ENCODE results near the gene RAB37. TPM values are rescaled to one million over a fixed set of nuclear protein-coding genes. Genes with fewer than 3 reads are reported as not detected.

Gene RAB37, protein sequence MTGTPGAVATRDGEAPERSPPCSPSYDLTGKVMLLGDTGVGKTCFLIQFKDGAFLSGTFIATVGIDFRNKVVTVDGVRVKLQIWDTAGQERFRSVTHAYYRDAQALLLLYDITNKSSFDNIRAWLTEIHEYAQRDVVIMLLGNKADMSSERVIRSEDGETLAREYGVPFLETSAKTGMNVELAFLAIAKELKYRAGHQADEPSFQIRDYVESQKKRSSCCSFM
- total RNA-seq, result 10 to 100 TPM; 13.6 to 18.1 TPM

DNA sequence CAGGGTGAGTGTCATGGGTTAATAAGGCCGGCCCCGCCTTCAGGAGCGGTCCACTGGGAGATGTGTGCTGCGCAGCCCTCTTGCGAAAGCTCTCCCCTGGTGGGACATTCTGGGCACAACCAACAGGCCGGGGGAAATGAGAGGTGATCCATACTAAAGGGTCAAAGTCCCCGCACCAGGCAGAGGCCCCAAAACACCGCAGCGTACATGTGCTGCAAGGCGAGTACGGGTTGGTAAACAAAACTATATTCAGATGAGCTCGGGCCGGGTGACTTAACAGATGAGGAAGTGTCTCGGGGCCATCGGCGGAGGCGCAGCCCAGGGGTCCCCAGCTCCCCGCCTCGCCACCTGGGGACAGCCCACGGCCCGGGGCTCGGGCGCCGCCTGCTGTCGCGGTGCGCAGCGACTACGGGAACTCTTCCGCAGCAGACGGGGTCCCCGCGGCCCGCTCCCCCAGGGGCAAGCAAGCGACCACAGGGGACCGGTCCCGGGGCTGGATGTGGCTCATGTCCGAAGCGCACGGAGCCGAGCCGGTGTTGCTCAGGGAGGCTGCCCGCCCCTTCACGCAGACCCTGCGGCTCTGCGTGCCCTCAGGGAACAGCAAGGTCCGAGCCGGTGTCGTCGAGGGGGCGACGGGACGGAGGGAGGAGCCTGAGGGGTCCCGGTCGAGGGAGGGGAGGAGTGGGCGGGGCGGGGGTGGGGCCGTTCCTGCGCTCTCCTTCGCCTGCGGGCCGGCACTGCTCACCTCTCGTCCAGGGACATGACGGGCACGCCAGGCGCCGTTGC is at the start of gene RAB37:
Gene RAB37, plus strand, starts transcription at position 744 of the 786 bp plus-strand sequence. Its CDS starts 17 bp downstream, at position 761.
- DNase-seq, result peak; percentile 59 to 64
- peaks cover 41% of the 10 kb centered on the region for H3K4me1 Mint-ChIP-seq (ENCODE audit: low read depth)
- no peaks in the 10 kb centered on the region for H3K27me3 Mint-ChIP-seq (ENCODE audit: low read depth)
- no peaks in the 10 kb centered on the region for H3K9me3 Mint-ChIP-seq
- H3K4me3 Mint-ChIP-seq, result peak within 1 kb of the TSS; percentile 85 to 87
- no peaks in the 10 kb centered on the region for H3K36me3 Mint-ChIP-seq (ENCODE audit: insufficient read depth in 2 of 2)
- peak within 1 kb of the TSS; percentile 24 for H3K27ac Mint-ChIP-seq
- peak; percentile 34 to 41 for ATAC-seq (replicated peaks in 1 of 2)

DNA sequence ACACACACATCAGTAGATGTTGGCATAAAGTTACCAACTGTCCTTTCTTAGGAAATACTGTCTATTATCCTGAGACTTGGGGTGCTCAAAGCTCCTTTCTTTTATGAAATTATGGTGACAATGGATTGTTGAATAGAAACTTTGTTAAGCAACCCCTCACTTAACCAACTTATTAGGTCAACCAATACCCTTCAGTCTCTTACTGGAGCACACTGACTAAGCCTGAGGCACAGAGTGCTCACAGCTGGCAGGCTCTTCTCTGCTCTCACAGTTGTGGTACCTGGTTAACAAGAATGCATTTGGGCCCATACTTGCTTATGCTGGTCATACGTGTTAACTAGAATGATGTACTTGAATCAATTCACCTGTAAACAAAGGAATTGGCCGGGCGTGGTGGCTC is 49.2 kb upstream of the RAB37 start:
- peaks cover 10% of the 10 kb centered on the region for H3K4me1 Mint-ChIP-seq (ENCODE audit: low read depth)
- no peak overlapping the region for H3K4me3 Mint-ChIP-seq
- DNase-seq (no peak), ATAC-seq (replicated peaks in 1 of 2) (no peak)
- no peak overlapping the region for H3K27ac Mint-ChIP-seq
- no peaks in the 10 kb centered on the region for H3K36me3 Mint-ChIP-seq (ENCODE audit: insufficient read depth in 2 of 2)
- H3K27me3 Mint-ChIP-seq (ENCODE audit: low read depth), result peaks cover 4% of the 10 kb centered on the region
- no peaks in the 10 kb centered on the region for H3K9me3 Mint-ChIP-seq

DNA sequence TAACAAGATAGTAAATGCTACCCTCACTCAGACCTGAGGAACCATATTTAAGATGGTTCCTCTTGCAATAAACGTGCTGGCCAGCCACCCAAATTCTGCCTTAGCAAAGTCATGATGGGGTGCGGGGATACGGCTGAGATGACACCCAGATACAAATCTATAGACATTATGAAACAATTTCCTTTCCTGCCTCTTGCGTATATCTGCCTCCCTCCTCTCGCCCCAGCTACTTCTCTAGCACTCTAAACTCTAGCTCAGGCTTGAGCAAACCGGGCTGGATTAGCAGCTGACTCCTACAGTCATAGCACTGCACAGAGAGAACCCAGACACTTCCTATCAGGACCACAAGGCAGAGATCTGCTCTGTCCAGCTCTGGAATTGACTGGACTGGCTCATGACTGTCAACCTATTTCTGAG is 46.6 kb upstream of the RAB37 start:
- peak in 1 of 2 donors; percentile 68 for ATAC-seq (replicated peaks in 1 of 2)
- H3K27ac Mint-ChIP-seq, result no peak overlapping the region

DNA sequence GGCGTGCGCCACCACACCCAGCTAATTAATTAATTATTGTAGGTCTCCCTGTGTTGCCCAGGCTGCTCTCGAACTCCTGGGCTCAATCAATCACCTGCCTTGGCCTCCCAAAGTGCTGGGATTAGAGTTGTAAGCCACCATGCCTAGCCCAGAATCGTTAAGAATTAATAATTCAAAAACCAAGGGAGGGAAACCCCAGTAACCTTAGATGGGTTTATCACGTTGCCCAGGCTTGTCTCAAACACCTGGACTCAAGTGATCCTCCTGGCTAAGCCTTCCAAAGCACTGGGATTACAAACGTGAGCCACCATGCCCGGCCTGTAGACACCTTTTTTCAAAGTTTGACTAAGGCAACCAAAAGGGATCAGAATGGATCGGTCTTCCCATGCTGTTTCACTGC is 45.9 kb upstream of the RAB37 start:
- Mint-ChIP-seq H3K27ac (no peak overlapping the region), H3K27me3 (ENCODE audit: low read depth) (peaks cover 8% of the 10 kb centered on the region), H3K4me1 (ENCODE audit: low read depth) (peaks cover 10% of the 10 kb centered on the region), H3K9me3 (peaks cover 0 to 1% of the 10 kb centered on the region in 2 donors), H3K36me3 (ENCODE audit: insufficient read depth in 2 of 2) (no peaks in the 10 kb centered on the region), H3K4me3 (no peak overlapping the region)
- no peak for DNase-seq
- no peak for ATAC-seq (replicated peaks in 1 of 2)

More for the DNA sequence above, 46.6 kb upstream of the RAB37 start:
- no peaks in the 10 kb centered on the region for H3K36me3 Mint-ChIP-seq (ENCODE audit: insufficient read depth in 2 of 2)
- H3K4me1 Mint-ChIP-seq (ENCODE audit: low read depth), result peaks cover 10% of the 10 kb centered on the region
- DNase-seq, result no peak
- H3K9me3 Mint-ChIP-seq, result peaks cover 0 to 1% of the 10 kb centered on the region in 2 donors
- peaks cover 8% of the 10 kb centered on the region for H3K27me3 Mint-ChIP-seq (ENCODE audit: low read depth)
- no peak overlapping the region for H3K4me3 Mint-ChIP-seq

DNA sequence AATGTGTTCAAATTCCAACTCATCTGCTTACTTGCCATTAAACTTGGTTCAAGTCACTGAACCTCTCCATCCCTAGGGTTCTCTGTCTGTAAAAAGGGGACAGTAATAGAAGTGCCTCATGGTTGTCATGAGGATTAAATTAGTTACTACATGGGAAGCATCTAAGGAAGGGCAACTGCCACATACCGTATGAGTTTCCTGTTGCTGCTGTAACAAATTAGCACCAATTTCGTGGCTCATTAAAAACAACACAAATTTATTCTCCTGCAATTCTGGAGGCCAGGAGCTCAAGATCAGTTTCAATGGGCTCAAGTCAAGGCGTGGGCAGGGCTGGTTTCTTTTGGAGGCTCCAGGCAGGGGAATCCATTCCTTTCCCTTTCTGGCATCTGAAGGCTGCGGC is 43.0 kb upstream of the RAB37 start:
- peaks cover 2% of the 10 kb centered on the region for H3K4me1 Mint-ChIP-seq (ENCODE audit: low read depth)
- peaks cover 8% of the 10 kb centered on the region for H3K27me3 Mint-ChIP-seq (ENCODE audit: low read depth)
- peaks cover 0 to 1% of the 10 kb centered on the region in 2 donors for H3K9me3 Mint-ChIP-seq
- ATAC-seq (replicated peaks in 1 of 2) (no peak), DNase-seq (no peak)
- H3K36me3 Mint-ChIP-seq (ENCODE audit: insufficient read depth in 2 of 2), result no peaks in the 10 kb centered on the region
- H3K4me3 Mint-ChIP-seq, result no peak overlapping the region
- H3K27ac Mint-ChIP-seq, result no peak overlapping the region

DNA sequence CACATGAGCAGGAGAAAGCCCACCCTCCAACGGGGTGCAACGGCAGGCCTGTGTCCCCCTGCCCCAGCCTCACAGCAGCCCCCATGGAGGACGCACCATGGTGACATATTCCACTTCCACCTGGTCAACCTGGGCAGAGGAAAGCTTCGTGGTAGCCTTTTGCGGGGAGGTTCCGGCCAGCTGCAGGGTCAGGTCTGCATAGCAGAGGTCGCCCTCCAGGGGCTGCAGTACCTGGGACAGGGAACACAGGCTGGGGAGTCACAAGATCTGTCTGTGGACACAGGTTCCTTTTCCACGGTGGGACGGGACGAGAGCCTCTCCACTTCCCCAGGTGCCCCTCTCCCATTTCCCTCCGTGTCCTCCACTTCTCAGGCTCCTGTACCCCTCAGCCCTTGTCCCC is 41.4 kb upstream of the RAB37 start:
- ATAC-seq (replicated peaks in 1 of 2), result no peak
- no peak for DNase-seq
- no peak overlapping the region for H3K27ac Mint-ChIP-seq
- H3K4me3 Mint-ChIP-seq, result no peak overlapping the region
- H3K4me1 Mint-ChIP-seq (ENCODE audit: low read depth), result no peaks in the 10 kb centered on the region
- peaks cover 8% of the 10 kb centered on the region for H3K27me3 Mint-ChIP-seq (ENCODE audit: low read depth)
- no peaks in the 10 kb centered on the region for H3K36me3 Mint-ChIP-seq (ENCODE audit: insufficient read depth in 2 of 2)
- H3K9me3 Mint-ChIP-seq, result peaks cover 0 to 1% of the 10 kb centered on the region in 2 donors

DNA sequence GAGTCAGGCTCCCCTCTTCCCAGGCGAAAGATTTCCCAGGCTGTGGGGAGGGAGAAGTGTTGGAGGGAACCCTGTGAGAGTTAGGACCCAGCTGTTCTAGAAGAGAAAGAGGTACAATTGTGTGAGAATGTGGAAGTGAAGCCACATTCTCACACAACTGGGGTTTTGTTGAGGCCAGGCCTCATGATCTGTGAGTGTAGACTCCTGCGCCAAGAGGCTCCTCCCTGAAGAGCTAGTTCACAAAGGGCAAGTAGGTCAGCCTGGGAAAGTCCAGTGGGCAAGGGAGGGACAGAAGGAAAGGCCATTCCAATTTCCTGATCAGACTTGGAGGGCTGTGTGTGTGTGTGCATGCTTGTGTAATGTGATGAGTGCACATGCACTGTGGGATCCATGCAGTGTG is 39.5 kb upstream of the RAB37 start:
- peaks cover 8% of the 10 kb centered on the region for H3K27me3 Mint-ChIP-seq (ENCODE audit: low read depth)
- H3K4me3 Mint-ChIP-seq, result no peak overlapping the region
- H3K9me3 Mint-ChIP-seq, result peaks cover 0 to 1% of the 10 kb centered on the region in 2 donors
- H3K4me1 Mint-ChIP-seq (ENCODE audit: low read depth), result no peaks in the 10 kb centered on the region
- ATAC-seq (replicated peaks in 1 of 2), result no peak
- DNase-seq, result no peak
- H3K27ac Mint-ChIP-seq, result no peak overlapping the region
- no peaks in the 10 kb centered on the region for H3K36me3 Mint-ChIP-seq (ENCODE audit: insufficient read depth in 2 of 2)

DNA sequence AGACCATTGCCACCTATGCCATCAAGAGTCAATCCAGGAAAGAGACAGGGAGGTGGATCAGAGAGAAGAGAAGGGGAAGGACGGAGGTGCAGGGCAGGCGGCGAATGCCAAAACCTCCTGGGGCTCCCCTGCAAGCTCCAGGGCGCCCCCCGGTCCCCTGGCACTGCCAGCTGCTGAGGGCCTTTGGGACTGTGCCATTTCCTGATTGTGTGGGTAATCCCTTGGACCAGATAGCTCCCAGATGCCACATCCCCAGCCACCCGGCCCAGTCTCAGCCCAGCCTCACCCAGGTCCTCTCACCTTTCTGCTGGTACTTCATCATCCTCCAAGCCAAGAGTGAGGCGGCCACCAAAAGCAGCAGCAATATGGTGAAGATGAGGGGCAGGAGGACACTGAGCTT is 39.0 kb upstream of the RAB37 start:
- H3K4me3 Mint-ChIP-seq, result no peak overlapping the region
- H3K4me1 Mint-ChIP-seq (ENCODE audit: low read depth), result no peaks in the 10 kb centered on the region
- no peaks in the 10 kb centered on the region for H3K36me3 Mint-ChIP-seq (ENCODE audit: insufficient read depth in 2 of 2)
- no peak for ATAC-seq (replicated peaks in 1 of 2)
- H3K9me3 Mint-ChIP-seq, result peaks cover 0 to 1% of the 10 kb centered on the region in 2 donors
- H3K27ac Mint-ChIP-seq, result no peak overlapping the region
- peaks cover 3% of the 10 kb centered on the region for H3K27me3 Mint-ChIP-seq (ENCODE audit: low read depth)
- DNase-seq, result no peak

DNA sequence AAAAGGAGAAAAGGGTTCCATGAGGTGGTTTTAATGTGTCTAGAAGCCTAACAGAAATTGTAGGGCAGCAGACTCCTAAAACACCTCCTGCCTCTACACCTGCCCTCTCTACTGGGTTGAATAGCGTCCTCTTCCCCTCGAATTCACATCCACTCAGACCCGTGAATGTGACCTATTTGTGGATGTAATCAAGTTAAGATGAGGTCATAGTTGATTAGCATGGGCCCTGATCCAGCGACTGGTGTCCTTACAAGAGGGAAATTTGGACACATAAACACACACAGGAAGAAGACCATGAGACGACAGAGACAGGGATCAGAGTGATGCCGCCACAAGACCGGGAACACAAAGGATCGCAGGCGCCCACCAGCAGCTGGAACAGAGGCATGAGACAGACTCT is 37.8 kb upstream of the RAB37 start:
- no peak overlapping the region for H3K27ac Mint-ChIP-seq
- H3K9me3 Mint-ChIP-seq, result peaks cover 0 to 1% of the 10 kb centered on the region in 2 donors
- H3K4me3 Mint-ChIP-seq, result no peak overlapping the region
- H3K27me3 Mint-ChIP-seq (ENCODE audit: low read depth), result no peaks in the 10 kb centered on the region
- no peaks in the 10 kb centered on the region for H3K4me1 Mint-ChIP-seq (ENCODE audit: low read depth)
- DNase-seq, result no peak
- H3K36me3 Mint-ChIP-seq (ENCODE audit: insufficient read depth in 2 of 2), result no peaks in the 10 kb centered on the region
- ATAC-seq (replicated peaks in 1 of 2), result no peak

DNA sequence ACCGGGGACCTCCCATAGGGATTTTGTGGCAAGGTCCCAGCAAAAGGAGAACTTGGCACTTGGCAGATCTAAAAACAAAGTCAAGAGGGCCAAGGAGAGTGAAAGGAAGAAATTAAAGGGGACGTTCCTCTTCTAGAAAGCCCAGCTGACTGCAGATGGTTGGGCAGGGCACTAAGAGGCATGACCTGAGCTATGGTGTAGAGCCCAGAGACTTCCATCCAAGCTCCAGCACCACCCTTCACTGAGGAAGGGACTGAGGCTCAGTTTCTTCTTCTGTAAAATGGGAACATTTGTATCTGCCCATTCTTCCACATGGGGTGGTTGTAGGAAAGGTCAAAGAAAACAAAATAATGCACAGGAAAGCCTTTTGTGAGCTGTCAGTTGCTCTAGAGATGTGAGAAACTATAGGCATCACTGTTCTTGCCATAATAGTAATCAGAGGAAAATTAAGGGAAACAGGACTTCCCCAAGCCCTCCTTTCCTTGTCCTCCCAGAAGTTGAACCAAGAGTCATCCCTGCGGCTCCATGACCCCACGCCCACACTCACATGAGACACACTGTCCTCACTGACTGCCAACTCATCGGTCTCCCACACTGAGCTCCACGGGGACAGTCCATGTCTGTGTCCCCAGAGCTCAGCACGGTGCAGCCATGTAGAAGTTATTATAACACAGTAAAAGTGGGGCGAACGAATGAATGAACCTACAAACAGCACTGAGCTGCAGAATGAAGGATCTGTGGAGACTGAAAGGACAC is 34.8 kb upstream of the RAB37 start:
- Mint-ChIP-seq H3K27me3 (ENCODE audit: low read depth) (no peaks in the 10 kb centered on the region), H3K27ac (no peak overlapping the region), H3K4me1 (ENCODE audit: low read depth) (no peaks in the 10 kb centered on the region), H3K36me3 (ENCODE audit: insufficient read depth in 2 of 2) (no peaks in the 10 kb centered on the region), H3K9me3 (no peaks in the 10 kb centered on the region), H3K4me3 (no peak overlapping the region)
- DNase-seq, result no peak
- ATAC-seq (replicated peaks in 1 of 2), result no peak

DNA sequence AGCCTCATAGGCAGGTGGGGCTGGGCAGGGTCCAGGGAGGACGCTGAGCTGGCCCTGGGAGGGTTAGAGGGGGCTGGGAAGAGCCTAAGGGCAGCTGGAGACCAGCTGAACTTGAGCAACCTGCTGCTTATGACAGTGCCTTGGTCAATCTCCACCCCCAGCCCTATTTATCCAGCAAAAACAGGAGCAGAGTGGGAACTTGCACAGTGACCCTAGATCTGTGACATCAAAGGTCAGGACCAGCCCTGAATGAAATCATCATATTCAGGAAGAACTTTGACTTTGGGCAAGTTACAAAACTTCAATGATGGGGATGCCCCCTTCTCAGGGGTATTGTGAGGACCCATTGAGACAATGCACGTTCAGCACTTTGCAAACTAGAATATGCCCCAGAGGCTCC is 33.7 kb upstream of the RAB37 start:
- DNase-seq (no peak), ATAC-seq (replicated peaks in 1 of 2) (no peak)
- no peaks in the 10 kb centered on the region for H3K4me1 Mint-ChIP-seq (ENCODE audit: low read depth)
- no peaks in the 10 kb centered on the region for H3K36me3 Mint-ChIP-seq (ENCODE audit: insufficient read depth in 2 of 2)
- H3K27me3 Mint-ChIP-seq (ENCODE audit: low read depth), result no peaks in the 10 kb centered on the region
- H3K27ac Mint-ChIP-seq, result no peak overlapping the region
- H3K4me3 Mint-ChIP-seq, result no peak overlapping the region
- H3K9me3 Mint-ChIP-seq, result no peaks in the 10 kb centered on the region

DNA sequence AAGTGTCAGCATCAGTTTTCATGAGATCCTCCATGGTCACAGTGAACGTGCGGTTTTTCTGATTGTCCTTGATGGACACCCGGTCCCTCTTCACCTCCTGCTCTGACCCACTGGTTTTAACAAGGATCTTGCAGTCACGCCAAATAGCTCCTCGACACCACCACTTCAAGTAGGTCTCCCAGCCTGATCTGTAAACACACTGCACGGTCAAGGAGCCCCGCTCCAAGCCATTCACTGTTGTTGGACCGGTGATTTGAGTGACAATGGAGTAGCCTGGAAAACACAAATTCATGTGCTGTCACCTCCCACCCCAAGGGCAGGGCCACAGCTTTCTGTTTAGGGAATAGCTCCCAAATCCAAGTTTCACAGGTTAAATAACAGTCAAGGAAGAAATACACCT is 32.5 kb upstream of the RAB37 start:
- DNase-seq (no peak), ATAC-seq (replicated peaks in 1 of 2) (no peak)
- Mint-ChIP-seq H3K9me3 (no peaks in the 10 kb centered on the region), H3K27ac (no peak overlapping the region), H3K4me1 (ENCODE audit: low read depth) (no peaks in the 10 kb centered on the region), H3K4me3 (no peak overlapping the region), H3K36me3 (ENCODE audit: insufficient read depth in 2 of 2) (no peaks in the 10 kb centered on the region), H3K27me3 (ENCODE audit: low read depth) (no peaks in the 10 kb centered on the region)

Data from activated T-cell treated with anti-CD3 and anti-CD28 coated beads, Interleukin-2, amount 50 U/mL, for 72 hours (primary cell).